HepG2 (cell line): ENCODE measurements around the gene GTF2F1. TPM values are rescaled to one million over a fixed set of nuclear protein-coding genes. Genes with fewer than 3 reads are reported as not detected.

Experiments
- ATAC-seq: fragments of 200-7000 bp; cut with Tn5 transposase; 3 replicates; pipeline ENCODE4 v1.9.1; 2020; ENCODE audit warnings: mild to moderate bottlenecking, moderate library complexity
- BruUV-seq: library from RNA; stranded (reverse); fragments of 400-500 nt; replicated peaks from 2 replicates; lab custom pipeline; 2021; lab: Mats Ljungman, UMichigan
- CTCF ChIA-PET: fragments of 300-600 bp; formaldehyde crosslinking; extraction: SDS; loops from one replicate; lab custom pipeline; 2021; ENCODE audit warnings: low total read pairs, inconsistent platforms, low intra/inter-chr PET ratio; lab: Yijun Ruan, JAX
- POLR2A ChIA-PET: fragments of 350-600 bp; sonication (Branson Sonifier 250); formaldehyde crosslinking; loops from one replicate; lab custom pipeline; 2020; ENCODE audit warnings: antibody characterized with exemption, inconsistent platforms; lab: Yijun Ruan, JAX
- DNase-seq: peaks from one replicate; pipeline ENCODE4 v3.0.0-alpha.2; 2015; ENCODE audit warnings: low spot score
- FAIRE-seq: peaks from 3 replicates; lab custom pipeline; 2011; peaks lifted over from hg19 to GRCh38; lab: Jason Lieb, UNC
- H2AFZ ChIP-seq: one replicate; pipeline ENCODE4 v1.6.1; 2011; ENCODE audit warnings: low read length, inconsistent platforms
- H3K27ac ChIP-seq: fragments of 300-600 bp; 3 replicates; pipeline ENCODE4 v1.8.0; 2011; ENCODE audit warnings: mixed run types, mild to moderate bottlenecking, mixed read lengths, low read length, inconsistent platforms; ENCODE audit not compliant: insufficient read depth; ENCODE audit errors: extremely low read length
- H3K27me3 ChIP-seq, 2 experiments: fragments of 200-600 bp in 1 of 2; 2 replicates in 1 of 2; 3 replicates in 1 of 2; pipeline versions ENCODE4 v1.6.0 to v1.8.0; 2011; ENCODE audit warnings: low read length in 2 of 2, mild to moderate bottlenecking in 2 of 2, moderate library complexity in 2 of 2, inconsistent platforms in 1 of 2; ENCODE audit not compliant: insufficient read depth in 2 of 2, control insufficient read depth in 1 of 2
- H3K36me3 ChIP-seq, 2 experiments: fragments of 200-600 bp in 1 of 2; replicated peaks in 1 of 2; 2 replicates in 1 of 2; 3 replicates in 1 of 2; pipeline versions ENCODE4 v1.5.1 to v1.8.0; 2011; ENCODE audit warnings: low read length in 2 of 2, inconsistent platforms in 1 of 2; ENCODE audit not compliant: insufficient read depth in 2 of 2, control insufficient read depth in 1 of 2
- H3K4me1 ChIP-seq: 2 replicates; pipeline ENCODE4 v1.5.1; 2012; ENCODE audit warnings: low read length, inconsistent platforms; ENCODE audit not compliant: insufficient read depth
- H3K4me2 ChIP-seq: 2 replicates; pipeline ENCODE4 v1.6.0; 2011; ENCODE audit warnings: low read depth, low read length, inconsistent platforms
- H3K4me3 ChIP-seq, 3 experiments: fragments of 200-600 bp in 1 of 3; sonication (generic), shearing (Covaris generic) in 1 of 3; replicated peaks in 1 of 3; 2 replicates each; pipeline ENCODE4 v1.5.1; 2011 to 2016; ENCODE audit warnings: low read length in 3 of 3, inconsistent platforms in 2 of 3, low read depth in 2 of 3, mild to moderate bottlenecking in 2 of 3, control low read depth in 1 of 3, mixed read lengths in 1 of 3; ENCODE audit not compliant: insufficient read depth in 1 of 3
- H3K79me2 ChIP-seq: one replicate; pipeline ENCODE4 v1.6.1; 2011; ENCODE audit warnings: low read length, inconsistent platforms; ENCODE audit not compliant: insufficient read depth
- H3K9ac ChIP-seq: 2 replicates; pipeline ENCODE4 v1.6.0; 2011; ENCODE audit warnings: mild to moderate bottlenecking, low read depth, low read length, inconsistent platforms; ENCODE audit not compliant: insufficient read depth
- H3K9me3 ChIP-seq: 2 replicates; pipeline ENCODE4 v1.5.1; 2012; ENCODE audit warnings: mild to moderate bottlenecking, low read length
- H4K20me1 ChIP-seq: 2 replicates; pipeline ENCODE4 v1.6.0; 2011; ENCODE audit warnings: inconsistent platforms, mild to moderate bottlenecking, low read length, moderate library complexity; ENCODE audit not compliant: insufficient read depth
- GZF1 ChIP-seq: sonication (generic); formaldehyde crosslinking; IDR thresholded peaks from 2 replicates; pipeline ENCODE4 v1.5.1; 2020; ENCODE audit warnings: mild to moderate bottlenecking, missing genetic modification reagents
- HOXA9 ChIP-seq: sonication (generic); formaldehyde crosslinking; IDR thresholded peaks from 2 replicates; pipeline ENCODE4 v1.8.1; 2022; ENCODE audit warnings: missing genetic modification reagents, mild to moderate bottlenecking, moderate library complexity, borderline replicate concordance
- KIAA2018 ChIP-seq: sonication (generic); formaldehyde crosslinking; IDR thresholded peaks from 2 replicates; pipeline ENCODE4 v1.5.0; 2020; ENCODE audit warnings: mild to moderate bottlenecking, missing genetic modification reagents, borderline replicate concordance
- KLF15 ChIP-seq: sonication (generic); formaldehyde crosslinking; IDR thresholded peaks from 2 replicates; pipeline ENCODE4 v1.8.1; 2023; ENCODE audit warnings: borderline replicate concordance, mild to moderate bottlenecking, inconsistent platforms, missing genetic modification reagents, mixed read lengths
- MED8 ChIP-seq: sonication (generic); formaldehyde crosslinking; IDR thresholded peaks from 2 replicates; pipeline ENCODE4 v1.8.1; 2023; ENCODE audit warnings: mild to moderate bottlenecking, missing genetic modification reagents; ENCODE audit not compliant: insufficient replicate concordance
- MXD4 ChIP-seq: IDR thresholded peaks from 2 replicates; pipeline ENCODE4 v1.6.1; 2016; ENCODE audit warnings: mild to moderate bottlenecking, missing biosample characterization, missing genetic modification reagents
- RBM22 ChIP-seq: fragments of 200-400 bp; formaldehyde crosslinking; optimal IDR thresholded peaks from 2 replicates; pipeline ENCODE3; 2017; ENCODE audit warnings: mild to moderate bottlenecking, low read length, moderate library complexity
- SPEN ChIP-seq: sonication (generic); formaldehyde crosslinking; IDR thresholded peaks from 2 replicates; pipeline ENCODE4 v1.5.1; 2020; ENCODE audit warnings: low read depth, mild to moderate bottlenecking, missing genetic modification reagents
- SYNCRIP ChIP-seq: fragments of 200-400 bp; formaldehyde crosslinking; IDR thresholded peaks from 2 replicates; pipeline ENCODE4 v1.6.1; 2018; ENCODE audit warnings: mild to moderate bottlenecking, low read depth, low read length; ENCODE audit not compliant: insufficient read depth
- ZBTB43 ChIP-seq: sonication (generic); formaldehyde crosslinking; conservative IDR thresholded peaks from 2 replicates; pipeline ENCODE4 v1.4.0; 2020; ENCODE audit warnings: missing genetic modification reagents
- ZNF234 ChIP-seq: sonication (generic); formaldehyde crosslinking; conservative IDR thresholded peaks from 2 replicates; pipeline ENCODE4 v1.5.1; 2020; ENCODE audit warnings: mild to moderate bottlenecking, missing genetic modification reagents
- WGBS: methylation state at CpG from one replicate; pipeline ENCODE4 v1.1.6; 2017; ENCODE audit warnings: low lambda C conversion rate; 5-methylcytosine and 5-hydroxymethylcytosine counted together
- in situ Hi-C: cut with HindIII; loops from 2 replicates; pipeline ENCODE4 v1.10.0; 2017; ENCODE audit warnings: low pct_unique_long_range_greater_than_20kb; ENCODE audit not compliant: extremely low pct_ligation_motif_present
- intact Hi-C: fragments of 100-400 bp; cut with micrococcal nuclease; formaldehyde crosslinking; loops from one replicate; pipeline ENCODE4 v1.10.0; 2022; ENCODE audit not compliant: unreplicated experiment
- polyA plus RNA-seq, 8 experiments: library from polyadenylated mRNA; depleted of rRNA in 3 of 8; stranded (reverse) in 7 of 8; unstranded in 1 of 8; fragments of >200 nt; fragmentation: Illumina TruSeq in 4 of 8; extraction: Trizol in 4 of 8; gene quantifications; 2 replicates each; pipeline versions ENCODE4 v1.2.1 to v1.2.3, GENCODE V29; 2011 to 2016; ENCODE audit warnings: low read depth in 4 of 8, missing spikeins in 1 of 8, mixed read lengths in 1 of 8; ENCODE audit not compliant: insufficient read depth in 1 of 8
- total RNA-seq, 5 experiments: library from RNA; depleted of rRNA; stranded (reverse); fragments of >200 nt; fragmentation: Illumina TruSeq; extraction: Trizol; gene quantifications; 2 replicates each; pipeline ENCODE4 v1.2.3, GENCODE V29; 2016; ENCODE audit warnings: low read depth in 1 of 5
- TF ChIP-seq, protein P1 (sequence below): sonication (generic); formaldehyde crosslinking; IDR thresholded peaks from 2 replicates; pipeline ENCODE4 v1.5.0; 2020; ENCODE audit warnings: missing genetic modification reagents

The GTF2F1 gene
- total and polyA plus RNA-seq, 2 of the 13 experiments (the other 11 are each of a cell fraction or from before 2014, with no cell fraction given): 27.8 to 34.1 TPM

DNA sequence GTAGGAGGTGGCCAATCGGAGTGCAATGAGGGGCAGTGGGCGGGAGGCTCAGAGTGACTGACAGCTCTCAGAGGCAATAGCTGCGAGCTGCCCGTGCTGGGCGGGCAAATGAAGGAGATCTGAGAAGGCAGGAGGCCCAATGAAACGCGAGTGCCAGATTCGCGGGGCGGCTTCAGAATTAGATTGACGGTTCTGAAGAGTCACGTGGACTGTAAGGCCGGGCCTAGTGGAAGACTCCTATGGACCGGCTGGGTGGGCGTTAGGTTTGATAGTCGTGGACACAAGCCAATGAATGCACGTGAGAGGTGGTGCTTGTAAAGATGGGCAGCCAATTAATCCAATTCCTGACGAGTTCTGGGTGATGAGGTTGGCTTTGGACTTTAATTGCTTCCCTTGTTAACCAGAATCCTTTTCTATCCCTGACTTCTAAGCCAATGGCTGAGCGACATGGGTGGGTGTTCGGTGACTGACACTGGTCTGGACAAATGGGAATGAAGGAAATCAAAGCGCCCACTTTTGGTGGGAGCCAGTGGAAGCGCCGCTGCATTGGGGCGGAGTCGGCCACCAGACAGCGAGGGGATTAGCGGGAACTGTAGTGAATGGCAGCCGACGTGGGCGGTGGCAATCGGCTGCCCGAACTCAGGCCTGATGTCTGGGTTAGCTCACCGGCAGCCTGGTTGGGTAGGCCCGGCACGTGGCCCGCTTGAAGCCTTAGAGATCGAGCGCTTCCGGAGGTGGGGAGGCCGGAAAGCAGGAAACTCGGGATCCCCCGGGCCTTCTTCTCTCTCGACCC is 32.2 kb upstream of the GTF2F1 start:
- ChIA-PET POLR2A (interaction anchor here (0.8 to 3.0 kb wide), 13 partner anchors 10 to 151 kb away, joined by 3 to 29 read pairs (median 5); partner anchors contain the start of genes ALKBH7, CLPP, GTF2F1 and SLC25A23), CTCF (interaction anchor here (1.3 to 1.4 kb wide), 2 partner anchors 259 to 300 kb away, joined by 3 to 5 read pairs; no protein-coding TSS in a partner anchor)
- Histone ChIP-seq H3K9ac (peak overlapping the region; percentile 52), H3K4me1 (peaks cover 33% of the 10 kb centered on the region), H3K4me3 (peak overlapping the region in 1 of 3 experiments; percentile 18; a peak in 1 of 6 replicates), H3K9me3 (no peaks in the 10 kb centered on the region), H2AFZ (peak overlapping the region; percentile 30), H3K79me2 (peaks cover 40% of the 10 kb centered on the region), H3K27ac (peak overlapping the region; percentile 62), H4K20me1 (peaks cover 38% of the 10 kb centered on the region), H3K4me2 (peak overlapping the region; percentile 43), H3K27me3 (no peaks in the 10 kb centered on the region; a peak in 1 of 5 replicates), H3K36me3 (peaks cover 15 to 25% of the 10 kb centered on the region in 2 experiments)
- WGBS: 31% methylated on average over 35 of the region's 43 CpGs
- ATAC-seq: peak; percentile 93
- FAIRE-seq: peak; percentile 99
- in situ Hi-C loops: no loop called here
- intact Hi-C loops: no loop called here
- no TSS peak for BruUV-seq
- peak; percentile 100 for DNase-seq
- TF ChIP-seq, protein P1, sequence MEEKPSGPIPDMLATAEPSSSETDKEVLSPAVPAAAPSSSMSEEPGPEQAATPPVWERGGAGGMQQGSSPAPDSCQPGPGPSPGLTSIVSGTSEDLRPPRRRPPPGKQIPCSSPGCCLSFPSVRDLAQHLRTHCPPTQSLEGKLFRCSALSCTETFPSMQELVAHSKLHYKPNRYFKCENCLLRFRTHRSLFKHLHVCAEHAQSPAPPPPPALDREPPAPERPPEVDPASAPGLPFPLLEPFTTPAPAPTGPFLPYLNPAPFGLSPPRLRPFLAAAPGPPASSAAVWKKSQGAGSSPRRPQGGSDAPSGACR: no peak
- TF ChIP-seq KLF15 (CRISPR knock-in tag) (no peak), RBM22 (no peak), MED8 (CRISPR knock-in tag) (no peak), HOXA9 (CRISPR knock-in tag) (no peak), GZF1 (CRISPR knock-in tag) (no peak), SPEN (CRISPR knock-in tag) (0 out of 2 replicates have a peak, but pooled peaks have one; percentile 4), KIAA2018 (CRISPR knock-in tag) (no peak), SYNCRIP (no peak), MXD4 (peak; percentile 38; the same call in 1 of the 2 replicates), ZNF234 (CRISPR knock-in tag) (no peak), ZBTB43 (CRISPR knock-in tag) (no peak)
